ENCODE results near the gene ITSN2. TPM values are rescaled to one million over a fixed set of nuclear protein-coding genes. Genes with fewer than 3 reads are reported as not detected.

The ITSN2 gene
- total and polyA plus RNA-seq, 2 of the 8 experiments (the other 6 are each of a cell fraction or from before 2014, with no cell fraction given) = 9.3 to 17.0 TPM

DNA sequence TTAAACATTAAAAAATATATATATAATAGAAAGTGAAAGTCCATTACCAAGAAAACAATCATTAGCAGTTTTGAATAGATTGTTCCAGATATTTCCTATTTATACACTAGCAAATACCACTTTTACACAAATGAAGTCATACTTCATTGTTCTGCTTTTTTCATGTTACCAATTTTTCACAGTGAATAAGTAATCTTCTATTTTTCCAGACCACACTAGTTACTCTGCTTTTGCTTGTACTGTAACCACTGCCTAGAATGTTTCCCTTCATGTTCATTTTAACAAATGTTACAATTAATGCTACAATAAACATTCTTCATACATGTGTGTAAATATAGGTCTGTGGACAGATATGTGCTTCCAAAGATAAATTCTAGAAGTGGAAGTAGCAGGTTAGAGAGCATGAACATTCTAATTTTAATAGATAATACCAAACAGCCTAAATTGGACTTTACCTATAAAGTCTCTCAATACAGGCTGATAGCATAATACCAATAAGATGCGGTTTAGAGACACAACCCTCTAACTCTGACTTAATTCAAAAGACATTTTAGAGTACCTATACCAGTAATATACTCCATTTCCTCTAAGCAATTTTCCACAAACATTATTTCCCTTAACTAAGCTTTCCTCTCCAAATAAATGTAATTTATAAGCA lies 17.0 kb downstream of the ITSN2 start:
- Histone ChIP-seq H3K4ac (replicated peaks; ENCODE audit: insufficient read length, low read depth, low read length) (no peak overlapping the region), H3K4me1 (replicated peaks in 1 of 4; ENCODE audit: control insufficient read depth in 3 of 4, insufficient read depth in 4 of 4, low read length in 3 of 4) (no peaks in the 10 kb centered on the region), H4K8ac (ENCODE audit: extremely low read depth, insufficient read depth, low read length) (no peak overlapping the region), H3K14ac (ENCODE audit: insufficient read length) (no peak overlapping the region), H4K91ac (replicated peaks; ENCODE audit: insufficient read length, low read length) (no peak overlapping the region), H2AK5ac (ENCODE audit: low read depth, low read length) (no peak overlapping the region), H3K27ac (ENCODE audit: low read depth, low read length) (no peak overlapping the region), H3K9me3 (ENCODE audit: insufficient read depth in 2 of 2, low read depth in 1 of 2, low read length in 1 of 2) (no peaks in the 10 kb centered on the region), H3K79me1 (ENCODE audit: low read depth, low read length) (no peaks in the 10 kb centered on the region; the same call in 1 of the 2 replicates), H3K56ac (replicated peaks; ENCODE audit: insufficient read length, low read depth, low read length) (no peak overlapping the region), H3K23ac (ENCODE audit: insufficient read length) (no peak overlapping the region), H2BK20ac (ENCODE audit: low read length) (no peak overlapping the region), H2BK15ac (ENCODE audit: low read length) (no peak overlapping the region), H4K20me1 (replicated peaks in 1 of 2; ENCODE audit: control insufficient read depth in 1 of 2, insufficient read depth in 2 of 2, low read length in 2 of 2) (no peaks in the 10 kb centered on the region), H2AFZ (ENCODE audit: low read length) (no peak overlapping the region), H3K23me2 (ENCODE audit: low read depth, low read length) (no peaks in the 10 kb centered on the region), H2BK120ac (replicated peaks; ENCODE audit: low read depth, low read length) (no peak overlapping the region), H2BK5ac (ENCODE audit: low read depth, low read length) (no peak overlapping the region), H3K18ac (ENCODE audit: extremely low read depth, low read length) (no peak overlapping the region), H4K5ac (ENCODE audit: insufficient read length, low read depth, low read length) (no peak overlapping the region), H3K36me3 (ENCODE audit: control insufficient read depth in 2 of 4, insufficient read depth in 4 of 4, low read length in 3 of 4) (no peaks in the 10 kb centered on the region), H3K9ac (replicated peaks in 1 of 4; ENCODE audit: extremely low read depth in 1 of 4, low read depth in 3 of 4, low read length in 3 of 4) (no peak overlapping the region), H2BK12ac (ENCODE audit: low read depth, low read length) (no peak overlapping the region), H3K79me2 (ENCODE audit: control insufficient read depth in 1 of 2, insufficient read depth in 2 of 2, low read length in 2 of 2) (peaks cover 0 to 3% of the 10 kb centered on the region in 2 experiments; a peak in 2 of 4 replicates), H3K27me3 (replicated peaks in 1 of 4; ENCODE audit: control insufficient read depth in 3 of 4, extremely low read depth in 1 of 4, insufficient read depth in 3 of 4, low read length in 3 of 4) (no peaks in the 10 kb centered on the region), H3K4me2 (ENCODE audit: insufficient read depth in 1 of 2, low read depth in 2 of 2, low read length in 2 of 2) (no peak overlapping the region), H3K4me3 (ENCODE audit: extremely low read depth in 1 of 4, insufficient read depth in 2 of 4, low read depth in 3 of 4, low read length in 4 of 4) (no peak overlapping the region)
- ChIA-PET CTCF (ENCODE audit: partially characterized antibody) (no interaction called here), POLR2A (ENCODE audit: partially characterized antibody) (no interaction called here)
- TF ChIP-seq RFX5 (IDR thresholded peaks at IDR 0.05; ENCODE audit: borderline replicate concordance, low read depth, low read length) = no peak
- TF ChIP-seq E2F6 (IDR thresholded peaks at IDR 0.05) = no peak
- TF ChIP-seq TAF7 (optimal IDR thresholded peaks at IDR 0.05; ENCODE audit: borderline replicate concordance, low read depth, low read length) = no peak
- no peak for TF ChIP-seq POLR2A (IDR thresholded peaks at IDR 0.05; ENCODE audit: control extremely low read depth in 1 of 2, low read depth in 2 of 2, low read length in 2 of 2)
- no peak for TF ChIP-seq CREB1 (IDR thresholded peaks at IDR 0.05)
- no peak for TF ChIP-seq KDM4A (IDR thresholded peaks at IDR 0.05; ENCODE audit: low read depth, low read length, severe bottlenecking)
- no peak for TF ChIP-seq MAFK (IDR thresholded peaks at IDR 0.05; ENCODE audit: low read depth, low read length)
- TF ChIP-seq USF2 (IDR thresholded peaks at IDR 0.05; ENCODE audit: low read length) = no peak
- no peak for TF ChIP-seq SP2 (IDR thresholded peaks at IDR 0.05; ENCODE audit: low read length)
- TF ChIP-seq NANOG (IDR thresholded peaks at IDR 0.05; ENCODE audit: insufficient read depth, low read depth, low read length, poor library complexity, severe bottlenecking) = no peak
- TF ChIP-seq POU5F1 (IDR thresholded peaks at IDR 0.05; ENCODE audit: low read depth, low read length) = no peak
- TF ChIP-seq SP1 (IDR thresholded peaks at IDR 0.05; ENCODE audit: low read depth, low read length) = no peak
- TF ChIP-seq SRF (IDR thresholded peaks at IDR 0.05; ENCODE audit: low read depth, low read length) = no peak
- DNase-seq (ENCODE audit: low read depth in 1 of 2, low spot score in 2 of 2) = no peak
- no peak for FAIRE-seq
- WGBS, 2 experiments (ENCODE audit: extremely low coverage in 1 of 2, insufficient coverage in 1 of 2, insufficient read length in 1 of 2, insufficient replicate concordance in 2 of 2, low coverage in 1 of 2, low lambda C conversion rate in 2 of 2, missing lambda C conversion rate in 1 of 2) = 87% methylated on average over 1 of the region's 1 CpG; no CpG with 5 or more reads in 1 of the 2 experiments

Data from H1 (cell line).